Measurements from ENCODE around the gene RGS9BP. TPM values are rescaled to one million over a fixed set of nuclear protein-coding genes. Genes with fewer than 3 reads are reported as not detected.

Gene RGS9BP
- total RNA-seq, 5 donors from 2014 or later (not counting 1 experiment from before 2014, with no cell fraction given), result 0.18 to 0.82 (median 0.51) TPM

DNA sequence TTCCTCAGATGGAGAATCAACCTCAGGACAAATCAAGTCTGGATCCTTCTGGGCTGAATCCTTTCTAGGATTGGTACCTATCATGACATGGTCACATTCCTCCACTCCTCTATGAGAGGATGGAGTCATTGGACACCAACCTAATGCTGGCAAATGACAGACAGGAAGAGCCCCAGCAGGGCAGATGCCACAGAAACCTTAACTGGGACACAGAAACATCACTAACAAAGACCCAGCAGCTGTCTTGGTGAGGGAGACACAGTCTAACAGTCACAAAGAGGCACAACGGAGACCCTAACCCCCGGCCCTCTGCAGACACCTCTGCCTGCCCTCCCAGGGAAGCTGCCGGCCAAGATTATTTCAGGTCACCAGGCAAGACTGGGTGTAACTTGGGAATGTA, 2.8 kb upstream of the RGS9BP start:
- ATAC-seq (replicated peaks in 1 of 4) (no peak), DNase-seq (no peak)
- H3K36me3 ChIP-seq (ENCODE audit: control insufficient read depth in 2 of 2, extremely low read depth in 1 of 2, insufficient read depth in 1 of 2, low read length in 1 of 2), result peaks cover 0 to 3% of the 10 kb centered on the region in 2 donors
- peaks cover 53 to 62% (median 56%) of the 10 kb centered on the region in 3 donors for H3K4me1 Mint-ChIP-seq
- peaks cover 6 to 13% of the 10 kb centered on the region in 2 experiments for H3K27me3 ChIP-seq (replicated peaks in 1 of 2; ENCODE audit: control insufficient read depth in 2 of 2, extremely low read depth in 1 of 2, insufficient read depth in 2 of 2, low read length in 1 of 2)
- no peak overlapping the region for H3K4me3 ChIP-seq (ENCODE audit: control insufficient read depth in 1 of 2, extremely low read depth in 1 of 2, low read length in 1 of 2)
- peaks cover 5 to 10% of the 10 kb centered on the region in 2 donors for H3K27me3 Mint-ChIP-seq
- POLR2A ChIA-PET, result no interaction called here
- H3K9me3 Mint-ChIP-seq, result no peaks in the 10 kb centered on the region
- H3K4me3 Mint-ChIP-seq, result peak overlapping the region; percentile 92 to 97 (median 96)
- H3K4me1 ChIP-seq (ENCODE audit: control insufficient read depth in 1 of 2, extremely low read depth in 1 of 2, insufficient read depth in 2 of 2, low read length in 2 of 2), result peaks cover 18 to 54% of the 10 kb centered on the region in 2 experiments
- CTCF ChIA-PET, result no interaction called here
- peaks cover 3% of the 10 kb centered on the region for H3K36me3 Mint-ChIP-seq
- H3K9me3 ChIP-seq, result no peaks in the 10 kb centered on the region
- H3K27ac ChIP-seq (ENCODE audit: low read length), result no peak overlapping the region
- WGBS (ENCODE audit: insufficient coverage), result no CpG with 5 or more reads among the region's 3 CpGs
- no peak overlapping the region for H3K27ac Mint-ChIP-seq

GRCh38 chr19:32673573-32673972, 2.1 kb upstream of the RGS9BP start:
- Histone ChIP-seq H3K9me3 (no peaks in the 10 kb centered on the region), H3K4me3 (ENCODE audit: control insufficient read depth in 1 of 2, extremely low read depth in 1 of 2, low read length in 1 of 2) (no peak overlapping the region), H3K27ac (ENCODE audit: low read length) (no peak overlapping the region), H3K27me3 (replicated peaks in 1 of 2; ENCODE audit: control insufficient read depth in 2 of 2, extremely low read depth in 1 of 2, insufficient read depth in 2 of 2, low read length in 1 of 2) (peaks cover 6 to 18% of the 10 kb centered on the region in 2 experiments), H3K4me1 (ENCODE audit: control insufficient read depth in 1 of 2, extremely low read depth in 1 of 2, insufficient read depth in 2 of 2, low read length in 2 of 2) (peaks cover 18 to 54% of the 10 kb centered on the region in 2 experiments), H3K36me3 (ENCODE audit: control insufficient read depth in 2 of 2, extremely low read depth in 1 of 2, insufficient read depth in 1 of 2, low read length in 1 of 2) (peaks cover 0 to 3% of the 10 kb centered on the region in 2 donors)
- no peaks in the 10 kb centered on the region for H3K9me3 Mint-ChIP-seq
- H3K4me1 Mint-ChIP-seq, result peaks cover 51 to 62% (median 56%) of the 10 kb centered on the region in 3 donors
- DNase-seq (no peak), ATAC-seq (replicated peaks in 1 of 4) (no peak)
- no peak overlapping the region for H3K27ac Mint-ChIP-seq
- WGBS (ENCODE audit: insufficient coverage), result 93% methylated on average over 6 of the region's 10 CpGs
- H3K36me3 Mint-ChIP-seq, result peaks cover 3% of the 10 kb centered on the region
- ChIA-PET POLR2A (no interaction called here), CTCF (no interaction called here)
- peaks cover 5 to 12% of the 10 kb centered on the region in 2 donors for H3K27me3 Mint-ChIP-seq
- peak overlapping the region; percentile 92 to 97 (median 96) for H3K4me3 Mint-ChIP-seq

- H3K27ac Mint-ChIP-seq, result peak overlapping the region; percentile 78 to 88
- ATAC-seq (replicated peaks in 1 of 4), result no peak
- Histone ChIP-seq H3K27me3 (replicated peaks in 1 of 2; ENCODE audit: control insufficient read depth in 2 of 2, extremely low read depth in 1 of 2, insufficient read depth in 2 of 2, low read length in 1 of 2) (peaks cover 6 to 25% of the 10 kb centered on the region in 2 experiments), H3K4me1 (ENCODE audit: control insufficient read depth in 1 of 2, extremely low read depth in 1 of 2, insufficient read depth in 2 of 2, low read length in 2 of 2) (peaks cover 18 to 54% of the 10 kb centered on the region in 2 experiments), H3K9me3 (no peaks in the 10 kb centered on the region), H3K27ac (ENCODE audit: low read length) (no peak overlapping the region), H3K36me3 (ENCODE audit: control insufficient read depth in 2 of 2, extremely low read depth in 1 of 2, insufficient read depth in 1 of 2, low read length in 1 of 2) (peaks cover 0 to 3% of the 10 kb centered on the region in 2 donors), H3K4me3 (ENCODE audit: control insufficient read depth in 1 of 2, extremely low read depth in 1 of 2, low read length in 1 of 2) (peak overlapping the region; percentile 64 to 95)
- ChIA-PET CTCF (interaction anchor here in 1 of 2 donors (0.9 kb wide), 1 partner anchor 40 kb away, joined by 4 read pairs; no protein-coding TSS in a partner anchor), POLR2A (interaction anchor here (0.6 kb wide), 2 partner anchors 56 to 139 kb away, joined by 3 to 5 read pairs; no protein-coding TSS in a partner anchor)
- WGBS (ENCODE audit: insufficient coverage), result 1% methylated on average over 61 of the region's 67 CpGs
- H3K4me1 Mint-ChIP-seq, result peaks cover 44 to 54% (median 49%) of the 10 kb centered on the region in 3 donors
- peaks cover 5 to 12% of the 10 kb centered on the region in 2 donors for H3K27me3 Mint-ChIP-seq
- peaks cover 2% of the 10 kb centered on the region for H3K36me3 Mint-ChIP-seq
- peak in 6 of 35 experiments; percentile 1 to 34 (median 8) for DNase-seq
- no peaks in the 10 kb centered on the region for H3K9me3 Mint-ChIP-seq
- H3K4me3 Mint-ChIP-seq, result peak overlapping the region; percentile 92 to 97 (median 96)
Measured at GRCh38 chr19:32674153-32674930, 1.3 kb upstream of the RGS9BP start.

GRCh38 chr19:32674931-32675719, 523 bp upstream of the RGS9BP start, which contains the start of gene ANKRD27:
Gene ANKRD27 (minus strand): TSS chr19:32675180. CDS start chr19:32659015, 16,165 bp downstream.
- H3K27me3 ChIP-seq (replicated peaks in 1 of 2; ENCODE audit: control insufficient read depth in 2 of 2, extremely low read depth in 1 of 2, insufficient read depth in 2 of 2, low read length in 1 of 2), result peaks cover 6 to 25% of the 10 kb centered on the region in 2 experiments
- peaks cover 15 to 48% of the 10 kb centered on the region in 2 experiments for H3K4me1 ChIP-seq (ENCODE audit: control insufficient read depth in 1 of 2, extremely low read depth in 1 of 2, insufficient read depth in 2 of 2, low read length in 2 of 2)
- ChIA-PET CTCF (interaction anchor here in 1 of 2 donors (0.9 kb wide), 1 partner anchor 41 kb away, joined by 4 read pairs; no protein-coding TSS in a partner anchor), POLR2A (interaction anchor here in 1 of 2 donors (0.6 kb wide), 2 partner anchors 138 to 207 kb away, joined by 3 read pairs; no protein-coding TSS in a partner anchor)
- Mint-ChIP-seq H3K36me3 (no peaks in the 10 kb centered on the region), H3K27ac (peak within 1 kb of the TSS; percentile 78 to 88), H3K4me1 (peaks cover 36 to 46% (median 41%) of the 10 kb centered on the region in 3 donors), H3K9me3 (no peaks in the 10 kb centered on the region), H3K27me3 (peaks cover 5 to 12% of the 10 kb centered on the region in 2 donors), H3K4me3 (peak within 1 kb of the TSS; percentile 92 to 97 (median 96))
- WGBS (ENCODE audit: insufficient coverage), result under 1% methylated on average over 74 of the region's 75 CpGs
- peak within 1 kb of the TSS; percentile 21 for H3K27ac ChIP-seq (ENCODE audit: low read length)
- ATAC-seq (replicated peaks in 1 of 4) (peak; percentile 91 to 94 (median 92)), DNase-seq (peak; percentile 91 to 99 (median 97))
- no peaks in the 10 kb centered on the region for H3K36me3 ChIP-seq (ENCODE audit: control insufficient read depth in 2 of 2, extremely low read depth in 1 of 2, insufficient read depth in 1 of 2, low read length in 1 of 2)
- peak within 1 kb of the TSS; percentile 64 to 95 for H3K4me3 ChIP-seq (ENCODE audit: control insufficient read depth in 1 of 2, extremely low read depth in 1 of 2, low read length in 1 of 2)
- H3K9me3 ChIP-seq, result no peaks in the 10 kb centered on the region

DNA sequence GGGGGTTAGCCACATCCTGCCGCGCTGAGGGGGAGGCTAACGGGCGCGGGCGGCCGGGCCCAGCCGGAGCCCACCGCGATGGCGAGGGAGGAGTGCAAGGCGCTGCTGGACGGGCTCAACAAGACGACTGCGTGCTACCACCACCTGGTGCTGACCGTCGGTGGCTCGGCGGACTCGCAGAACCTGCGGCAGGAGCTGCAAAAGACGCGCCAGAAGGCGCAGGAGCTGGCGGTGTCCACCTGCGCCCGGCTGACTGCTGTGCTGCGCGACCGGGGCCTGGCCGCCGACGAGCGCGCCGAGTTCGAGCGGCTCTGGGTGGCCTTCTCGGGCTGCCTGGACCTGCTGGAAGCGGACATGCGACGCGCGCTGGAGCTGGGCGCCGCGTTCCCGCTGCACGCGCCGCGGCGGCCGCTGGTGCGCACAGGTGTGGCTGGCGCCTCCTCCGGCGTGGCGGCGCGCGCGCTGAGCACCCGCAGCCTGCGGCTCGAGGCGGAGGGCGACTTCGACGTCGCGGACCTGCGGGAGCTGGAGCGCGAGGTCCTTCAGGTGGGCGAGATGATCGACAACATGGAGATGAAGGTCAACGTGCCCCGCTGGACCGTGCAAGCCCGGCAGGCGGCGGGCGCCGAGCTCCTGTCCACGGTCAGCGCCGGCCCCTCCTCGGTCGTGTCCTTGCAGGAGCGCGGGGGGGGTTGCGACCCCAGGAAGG, 692 bp downstream of the RGS9BP start:
- POLR2A ChIA-PET, result no interaction called here
- CTCF ChIA-PET, result interaction anchor here in 1 of 2 donors (0.6 kb wide), 1 partner anchor 102 kb away, joined by 3 read pairs; no protein-coding TSS in a partner anchor
- Mint-ChIP-seq H3K4me3 (peak overlapping the region; percentile 82 to 97 (median 92)), H3K27ac (no peak overlapping the region), H3K9me3 (no peaks in the 10 kb centered on the region), H3K36me3 (no peaks in the 10 kb centered on the region), H3K27me3 (peaks cover 5 to 12% of the 10 kb centered on the region in 2 donors), H3K4me1 (peaks cover 31 to 38% (median 34%) of the 10 kb centered on the region in 3 donors)
- Histone ChIP-seq H3K27ac (ENCODE audit: low read length) (no peak overlapping the region), H3K9me3 (no peaks in the 10 kb centered on the region), H3K4me3 (ENCODE audit: control insufficient read depth in 1 of 2, extremely low read depth in 1 of 2, low read length in 1 of 2) (peak overlapping the region; percentile 64 to 95), H3K27me3 (replicated peaks in 1 of 2; ENCODE audit: control insufficient read depth in 2 of 2, extremely low read depth in 1 of 2, insufficient read depth in 2 of 2, low read length in 1 of 2) (peaks cover 6 to 28% of the 10 kb centered on the region in 2 experiments), H3K36me3 (ENCODE audit: control insufficient read depth in 2 of 2, extremely low read depth in 1 of 2, insufficient read depth in 1 of 2, low read length in 1 of 2) (no peaks in the 10 kb centered on the region), H3K4me1 (ENCODE audit: control insufficient read depth in 1 of 2, extremely low read depth in 1 of 2, insufficient read depth in 2 of 2, low read length in 2 of 2) (peaks cover 15 to 42% of the 10 kb centered on the region in 2 experiments)
- WGBS (ENCODE audit: insufficient coverage), result 5% methylated on average over 93 of the region's 93 CpGs
- peak in 1 of 4 experiments; percentile 1 for ATAC-seq (replicated peaks in 1 of 4)
- DNase-seq, result peak in 14 of 35 experiments; percentile 8 to 61 (median 25)
